ENCODE measurements around the gene ERFE.

Gene ERFE

GRCh38 chr2:238202326-238203093, 43.7 kb downstream of the ERFE start:
- in situ Hi-C loops (cut with HindIII; ENCODE audit: low sequenced_read_pairs) = no loop called here

GRCh38 chr2:238203094-238203972, 44.6 kb downstream of the ERFE start, which contains the start of gene ILKAP:
ILKAP (minus strand) TSS chr2:238203695; CDS start chr2:238203553, 142 bp downstream.
- in situ Hi-C loops (cut with HindIII; ENCODE audit: low sequenced_read_pairs) = no loop called here

- in situ Hi-C loops (cut with HindIII; ENCODE audit: low sequenced_read_pairs) = no loop called here
These were observed 45.4 kb downstream of the ERFE start for GRCh38 chr2:238203973-238204683.

- in situ Hi-C loops (cut with HindIII; ENCODE audit: low sequenced_read_pairs) = no loop called here
These were observed 48.2 kb downstream of the ERFE start for GRCh38 chr2:238207006-238207405.

- in situ Hi-C loops (cut with HindIII; ENCODE audit: low sequenced_read_pairs) = no loop called here
These were observed 57.9 kb downstream of the ERFE start for GRCh38 chr2:238216651-238217184.

All from endothelial cell of hepatic sinusoid (primary cell).